OCI-LY3 (cell line): Measurements from ENCODE around the gene RTN4RL1.

Experiments
- H2AFZ ChIP-seq: fragments of 200-600, 300-600 bp; shearing (Covaris generic); 2 replicates; pipeline ENCODE4 v1.6.0; 2014; ENCODE audit warnings: antibody characterized with exemption, low read depth, low read length
- H3K27ac ChIP-seq: fragments of 200-600, 300-600 bp; sonication (generic); 2 replicates; pipeline ENCODE4 v1.5.1; 2014; ENCODE audit warnings: mild to moderate bottlenecking, low read length, moderate library complexity, mixed read lengths
- H3K27me3 ChIP-seq: fragments of 200-600, 300-600 bp; sonication (generic); 2 replicates; pipeline ENCODE4 v1.6.1; 2014; ENCODE audit warnings: low read depth, low read length, mixed read lengths
- H3K36me3 ChIP-seq: fragments of 200-600, 300-600 bp; sonication (generic); replicated peaks from 2 replicates; pipeline ENCODE3; 2014; ENCODE audit warnings: low read depth, low read length, mixed read lengths
- H3K4me1 ChIP-seq: fragments of 300-600, 200-600 bp; sonication (generic); 2 replicates; pipeline ENCODE4 v1.6.1; 2014; ENCODE audit warnings: low read length, mixed read lengths
- H3K4me2 ChIP-seq: fragments of 200-600, 300-600 bp; sonication (generic); 2 replicates; pipeline ENCODE4 v1.6.1; 2014; ENCODE audit warnings: low read length, mixed read lengths
- H3K4me3 ChIP-seq: fragments of 300-600, 200-600 bp; sonication (generic); 2 replicates; pipeline ENCODE4 v1.5.1; 2014; ENCODE audit warnings: antibody characterized with exemption, mild to moderate bottlenecking, low read length, moderate library complexity
- H3K79me2 ChIP-seq: fragments of 300-600, 200-600 bp; shearing (Covaris generic); 2 replicates; pipeline ENCODE4 v1.6.1; 2014; ENCODE audit warnings: mild to moderate bottlenecking, low read length, mixed read lengths
- H3K9ac ChIP-seq: fragments of 300-600, 200-600 bp; shearing (Covaris generic); 2 replicates; pipeline ENCODE4 v1.6.0; 2014; ENCODE audit warnings: mild to moderate bottlenecking, low read length, moderate library complexity
- H3K9me3 ChIP-seq: fragments of 200-600, 300-600 bp; shearing (Covaris generic); 2 replicates; pipeline ENCODE4 v1.6.1; 2014; ENCODE audit warnings: low read length, mixed read lengths; ENCODE audit not compliant: insufficient read depth
- H4K20me1 ChIP-seq: fragments of 200-600, 300-600 bp; sonication (generic); 2 replicates; pipeline ENCODE4 v1.6.1; 2016; ENCODE audit warnings: low read length, mixed read lengths; ENCODE audit not compliant: insufficient read depth
- EZH2phosphoT487 ChIP-seq: fragments of 200-600 bp; shearing (Covaris generic); IDR thresholded peaks from 2 replicates; pipeline ENCODE4 v1.6.1; 2018; ENCODE audit warnings: antibody characterized with exemption, mixed run types, low read depth
- TF ChIP-seq, protein P1 (sequence below): fragments of 200-600, 300-600 bp; sonication (generic); IDR thresholded peaks from 2 replicates; pipeline ENCODE4 v1.5.1; 2014; ENCODE audit warnings: antibody characterized with exemption, low read length, low read depth

The RTN4RL1 gene

GRCh38 chr17:1953831-1954230 lies 71.3 kb downstream of the RTN4RL1 start:
- Histone ChIP-seq H3K79me2 (no peaks in the 10 kb centered on the region), H3K27ac (no peak overlapping the region), H3K4me1 (peaks cover 4% of the 10 kb centered on the region; the same call in 1 of the 2 replicates), H3K9me3 (no peaks in the 10 kb centered on the region), H3K4me3 (no peak overlapping the region), H3K36me3 (no peaks in the 10 kb centered on the region), H3K4me2 (no peak overlapping the region), H4K20me1 (no peaks in the 10 kb centered on the region), H3K9ac (no peak overlapping the region), H2AFZ (no peak overlapping the region), H3K27me3 (no peaks in the 10 kb centered on the region)
- TF ChIP-seq, protein P1, sequence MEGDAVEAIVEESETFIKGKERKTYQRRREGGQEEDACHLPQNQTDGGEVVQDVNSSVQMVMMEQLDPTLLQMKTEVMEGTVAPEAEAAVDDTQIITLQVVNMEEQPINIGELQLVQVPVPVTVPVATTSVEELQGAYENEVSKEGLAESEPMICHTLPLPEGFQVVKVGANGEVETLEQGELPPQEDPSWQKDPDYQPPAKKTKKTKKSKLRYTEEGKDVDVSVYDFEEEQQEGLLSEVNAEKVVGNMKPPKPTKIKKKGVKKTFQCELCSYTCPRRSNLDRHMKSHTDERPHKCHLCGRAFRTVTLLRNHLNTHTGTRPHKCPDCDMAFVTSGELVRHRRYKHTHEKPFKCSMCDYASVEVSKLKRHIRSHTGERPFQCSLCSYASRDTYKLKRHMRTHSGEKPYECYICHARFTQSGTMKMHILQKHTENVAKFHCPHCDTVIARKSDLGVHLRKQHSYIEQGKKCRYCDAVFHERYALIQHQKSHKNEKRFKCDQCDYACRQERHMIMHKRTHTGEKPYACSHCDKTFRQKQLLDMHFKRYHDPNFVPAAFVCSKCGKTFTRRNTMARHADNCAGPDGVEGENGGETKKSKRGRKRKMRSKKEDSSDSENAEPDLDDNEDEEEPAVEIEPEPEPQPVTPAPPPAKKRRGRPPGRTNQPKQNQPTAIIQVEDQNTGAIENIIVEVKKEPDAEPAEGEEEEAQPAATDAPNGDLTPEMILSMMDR, result no peak
- no peak for TF ChIP-seq EZH2phosphoT487

DNA sequence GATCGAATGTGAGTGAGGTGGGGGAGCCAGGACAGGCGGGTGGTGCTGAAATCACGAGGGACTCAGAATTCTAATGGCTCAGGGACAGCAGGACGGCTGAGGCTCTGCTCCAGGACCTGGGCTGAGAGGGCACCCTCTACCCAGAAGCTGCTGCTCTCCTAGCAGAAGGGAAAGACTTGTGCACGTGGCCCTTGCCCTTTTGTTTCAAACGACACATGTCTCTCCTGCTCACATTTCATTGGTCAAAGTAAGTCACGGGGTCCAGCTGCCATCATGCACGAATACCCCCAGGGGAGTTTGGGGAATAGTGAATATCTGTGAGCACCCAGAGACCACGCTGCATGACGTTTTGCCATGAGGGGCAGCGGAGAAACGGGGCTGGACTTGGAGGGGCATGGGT lies 73.2 kb downstream of the RTN4RL1 start:
- no peak for TF ChIP-seq EZH2phosphoT487
- TF ChIP-seq, protein P1, result no peak
- Histone ChIP-seq H3K27ac (no peak overlapping the region), H4K20me1 (no peaks in the 10 kb centered on the region), H3K9ac (no peak overlapping the region), H3K36me3 (no peaks in the 10 kb centered on the region), H2AFZ (no peak overlapping the region), H3K79me2 (no peaks in the 10 kb centered on the region), H3K4me3 (no peak overlapping the region), H3K27me3 (no peaks in the 10 kb centered on the region), H3K4me2 (no peak overlapping the region), H3K4me1 (peaks cover 10% of the 10 kb centered on the region), H3K9me3 (no peaks in the 10 kb centered on the region)

DNA sequence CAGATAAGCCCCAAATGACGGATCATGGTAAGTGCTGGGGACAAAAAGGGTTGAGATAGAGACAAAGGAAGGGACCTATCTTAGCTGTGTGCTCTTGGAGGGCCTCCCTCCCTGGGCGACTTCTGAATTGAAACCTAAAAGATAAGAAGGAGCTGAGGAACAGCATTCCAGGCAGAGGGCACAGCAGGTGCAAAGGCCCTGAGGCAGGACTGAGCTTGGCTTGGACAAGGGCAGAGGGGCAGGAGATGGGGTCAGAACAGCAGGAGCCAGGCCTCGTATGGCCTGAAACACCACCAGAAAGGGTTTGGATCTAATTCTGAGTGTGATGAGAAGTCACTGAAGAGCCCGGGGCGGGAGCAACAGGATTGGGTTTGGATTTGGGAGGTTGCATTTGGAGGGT lies 75.4 kb downstream of the RTN4RL1 start:
- Histone ChIP-seq H3K27me3 (no peaks in the 10 kb centered on the region), H3K79me2 (no peaks in the 10 kb centered on the region), H3K9ac (no peak overlapping the region), H3K4me1 (peaks cover 24% of the 10 kb centered on the region), H3K9me3 (no peaks in the 10 kb centered on the region), H2AFZ (no peak overlapping the region), H3K4me3 (no peak overlapping the region), H4K20me1 (no peaks in the 10 kb centered on the region), H3K4me2 (no peak overlapping the region), H3K36me3 (no peaks in the 10 kb centered on the region), H3K27ac (no peak overlapping the region)
- TF ChIP-seq, protein P1, result no peak
- no peak for TF ChIP-seq EZH2phosphoT487

DNA sequence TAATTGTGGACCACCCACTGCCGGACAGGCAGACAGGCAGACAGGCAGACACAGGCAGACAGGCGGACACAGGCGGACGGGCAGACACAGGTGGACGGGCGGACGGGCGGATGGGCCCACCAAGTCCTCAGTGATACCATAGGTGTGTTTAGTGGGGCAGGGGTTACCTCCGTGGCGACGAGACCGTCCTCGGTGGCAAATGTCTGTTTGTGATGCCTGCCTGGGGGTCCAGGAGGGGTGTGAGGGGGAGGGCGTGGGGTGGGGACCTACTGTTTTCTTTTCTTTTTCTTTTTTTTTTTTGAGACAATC lies 76.7 kb downstream of the RTN4RL1 start:
- Histone ChIP-seq H3K4me3 (no peak overlapping the region), H3K79me2 (no peaks in the 10 kb centered on the region), H3K9me3 (no peaks in the 10 kb centered on the region), H4K20me1 (no peaks in the 10 kb centered on the region), H3K27me3 (no peaks in the 10 kb centered on the region), H3K9ac (no peak overlapping the region), H2AFZ (no peak overlapping the region), H3K4me2 (no peak overlapping the region), H3K27ac (no peak overlapping the region), H3K36me3 (no peaks in the 10 kb centered on the region), H3K4me1 (peaks cover 26% of the 10 kb centered on the region)
- no peak for TF ChIP-seq EZH2phosphoT487
- TF ChIP-seq, protein P1, result no peak
